Lung (tissue), 12 donors: ENCODE data around the gene FBXL13. TPM values are rescaled to one million over a fixed set of nuclear protein-coding genes. Genes with fewer than 3 reads are reported as not detected.
"Not testable (repeated sequence)": the region's sequence is repeated elsewhere in the genome, so short reads cannot be mapped to it uniquely, and the experiment has no call there.

Experiments
- ATAC-seq: fragments of 200-7000 bp; cut with Tn5 transposase; one replicate; pipeline ENCODE4 v1.9.1; 2020; ENCODE audit warnings: moderate number of reproducible peaks; ENCODE audit not compliant: insufficient read depth, low FRiP score
- DNase-seq, 3 donors: peaks; one replicate each; pipeline ENCODE4 v3.0.0-alpha.2; 2013 to 2017
- H3K27ac ChIP-seq, 2 donors: one replicate each; pipeline ENCODE4 v1.5.1; 2013; ENCODE audit warnings: mild to moderate bottlenecking in 2 of 2, moderate library complexity in 2 of 2, control low read depth in 1 of 2, inconsistent platforms in 1 of 2, low read depth in 1 of 2, low read length in 1 of 2
- H3K27me3 ChIP-seq, 3 donors: one replicate each; pipeline ENCODE4 v1.5.1; 2013; ENCODE audit warnings: low read length in 2 of 3; ENCODE audit not compliant: control insufficient read depth in 3 of 3, insufficient read depth in 3 of 3
- H3K36me3 ChIP-seq, 4 donors: one replicate each; pipeline ENCODE4 v1.5.1; 2013; ENCODE audit warnings: low read length in 4 of 4, mild to moderate bottlenecking in 1 of 4, moderate library complexity in 1 of 4; ENCODE audit not compliant: control insufficient read depth in 4 of 4, insufficient read depth in 4 of 4
- H3K4me1 ChIP-seq, 5 donors: one replicate each; pipeline ENCODE4 v1.5.1; 2013; ENCODE audit warnings: low read length in 5 of 5, mild to moderate bottlenecking in 2 of 5, moderate library complexity in 1 of 5; ENCODE audit not compliant: control insufficient read depth in 5 of 5, insufficient read depth in 5 of 5
- H3K4me3 ChIP-seq: one replicate; pipeline ENCODE4 v1.5.1; 2013; ENCODE audit warnings: mild to moderate bottlenecking, control low read depth, moderate library complexity
- H3K9ac ChIP-seq, 2 donors: one replicate each; pipeline ENCODE4 v1.5.1; 2013; ENCODE audit warnings: low read length in 2 of 2, control low read depth in 1 of 2; ENCODE audit not compliant: insufficient read depth in 1 of 2
- H3K9me3 ChIP-seq, 4 donors: one replicate each; pipeline ENCODE4 v1.5.1; 2013; ENCODE audit warnings: low read length in 3 of 4, mild to moderate bottlenecking in 1 of 4, moderate library complexity in 1 of 4; ENCODE audit not compliant: control insufficient read depth in 4 of 4, insufficient read depth in 3 of 4
- CTCF ChIP-seq: IDR thresholded peaks from 2 replicates; pipeline ENCODE4 v1.5.1; 2012; ENCODE audit warnings: mild to moderate bottlenecking; ENCODE audit errors: control extremely low read depth, extremely low read depth
- WGBS, 2 donors: extraction: QIAGEN DNeasy Blood & Tissue Kit; methylation state at CpG; one replicate each; pipeline ENCODE4 v1.1.7; 2013; 5-methylcytosine and 5-hydroxymethylcytosine counted together
- polyA plus RNA-seq, 2 donors: library from polyadenylated mRNA; stranded (reverse); fragments of 200-250 nt; gene quantifications; one replicate each; pipeline ENCODE4 v1.2.1, GENCODE V29; 2013
- total RNA-seq, 2 donors: library from RNA; depleted of rRNA in 1 of 2; stranded (reverse); fragments of >200 nt in 1 of 2; gene quantifications; one replicate each; pipeline ENCODE4 v1.2.1, GENCODE V29; 2014 to 2021
- donor health status: control.
- donor health status: control.
- donor health status: Bipolar disorder and iron deficiency.
- donor health status: healthy.
- donor health status: DM: yes; HTN: yes; CAD: no.

The FBXL13 gene
- total and polyA plus RNA-seq, 4 donors, result 0.61 to 12.3 (median 3.7) TPM

GRCh38 chr7:103037476-103037822, 37.1 kb downstream of the FBXL13 start:
- Histone ChIP-seq H3K4me3 (no peak overlapping the region), H3K4me1 (peaks cover 0 to 3% (median 0%) of the 10 kb centered on the region in 5 donors), H3K27ac (no peak overlapping the region), H3K36me3 (no peaks in the 10 kb centered on the region), H3K9me3 (no peaks in the 10 kb centered on the region), H3K9ac (no peak overlapping the region), H3K27me3 (no peaks in the 10 kb centered on the region)
- TF ChIP-seq CTCF, result no peak
- ATAC-seq (no peak), DNase-seq (no peak)
- 95 to 100% methylated on average over 1 of the region's 1 CpG for WGBS, 2 donors

- not testable (repeated sequence) for DNase-seq, H3K27me3 ChIP-seq
- 91 to 92% methylated on average over 20 of the region's 20 CpGs for WGBS, 2 donors
Observed at GRCh38 chr7:103034318-103034717, 40.3 kb downstream of the FBXL13 start.

GRCh38 chr7:103031781-103032180, 42.8 kb downstream of the FBXL13 start:
- DNase-seq, result no peak
- H3K4me1 ChIP-seq, result no peaks in the 10 kb centered on the region
- H3K9ac ChIP-seq, result no peak overlapping the region
- TF ChIP-seq CTCF, result no peak
- no peaks in the 10 kb centered on the region for H3K36me3 ChIP-seq
- H3K4me3 ChIP-seq, result no peak overlapping the region
- H3K9me3 ChIP-seq, result no peaks in the 10 kb centered on the region
- no peak for ATAC-seq
- H3K27ac ChIP-seq, result no peak overlapping the region
- 59 to 78% methylated on average over 1 of the region's 1 CpG for WGBS, 2 donors
- no peaks in the 10 kb centered on the region for H3K27me3 ChIP-seq

More at GRCh38 chr7:103034318-103034717, 40.3 kb downstream of the FBXL13 start:
- not testable (repeated sequence) for H3K9me3 ChIP-seq, ATAC-seq, H3K36me3 ChIP-seq, H3K9ac ChIP-seq, H3K4me3 ChIP-seq, H3K27ac ChIP-seq, H3K4me1 ChIP-seq

- H3K36me3 ChIP-seq, result no peaks in the 10 kb centered on the region
- no peak for TF ChIP-seq CTCF
- WGBS, 2 donors, result 82 to 94% methylated on average over 1 of the region's 1 CpG
- H3K27ac ChIP-seq, result no peak overlapping the region
- no peak for ATAC-seq
- H3K27me3 ChIP-seq, result no peaks in the 10 kb centered on the region
- H3K9ac ChIP-seq, result no peak overlapping the region
- H3K9me3 ChIP-seq, result no peaks in the 10 kb centered on the region
- no peaks in the 10 kb centered on the region for H3K4me1 ChIP-seq
- no peak overlapping the region for H3K4me3 ChIP-seq
- DNase-seq, result no peak
Observed at GRCh38 chr7:103031024-103031423, 43.6 kb downstream of the FBXL13 start.
